ENCODE measurements around the gene SLC16A4.

The SLC16A4 gene

DNA sequence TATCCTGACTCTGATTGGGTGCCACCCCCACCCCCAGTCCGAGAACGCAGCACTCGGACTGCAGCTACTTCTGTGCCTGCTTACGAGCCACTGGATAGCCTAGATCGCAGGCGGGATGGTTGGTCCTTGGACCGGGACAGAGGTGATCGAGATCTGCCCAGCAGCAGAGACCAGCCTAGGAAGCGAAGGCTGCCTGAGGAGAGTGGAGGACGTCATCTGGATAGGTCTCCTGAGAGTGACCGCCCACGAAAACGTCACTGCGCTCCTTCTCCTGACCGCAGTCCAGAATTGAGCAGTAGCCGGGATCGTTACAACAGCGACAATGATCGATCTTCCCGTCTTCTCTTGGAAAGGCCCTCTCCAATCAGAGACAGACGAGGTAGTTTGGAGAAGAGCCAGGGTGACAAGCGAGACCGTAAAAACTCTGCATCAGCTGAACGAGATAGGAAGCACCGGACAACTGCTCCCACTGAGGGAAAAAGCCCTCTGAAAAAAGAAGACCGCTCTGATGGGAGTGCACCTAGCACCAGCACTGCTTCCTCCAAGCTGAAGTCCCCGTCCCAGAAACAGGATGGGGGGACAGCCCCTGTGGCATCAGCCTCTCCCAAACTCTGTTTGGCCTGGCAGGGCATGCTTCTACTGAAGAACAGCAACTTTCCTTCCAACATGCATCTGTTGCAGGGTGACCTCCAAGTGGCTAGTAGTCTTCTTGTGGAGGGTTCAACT lies 49.5 kb downstream of the SLC16A4 start:
- H3K27ac ChIP-seq (ENCODE audit: low read length), result no peak overlapping the region
- H3K27me3 ChIP-seq (ENCODE audit: control insufficient read depth in 1 of 2, insufficient read depth in 2 of 2, low read length in 2 of 2), result no peaks in the 10 kb centered on the region
- peak overlapping the region; percentile 47 to 93 for H3K4me3 ChIP-seq (ENCODE audit: low read length in 2 of 2)

DNA sequence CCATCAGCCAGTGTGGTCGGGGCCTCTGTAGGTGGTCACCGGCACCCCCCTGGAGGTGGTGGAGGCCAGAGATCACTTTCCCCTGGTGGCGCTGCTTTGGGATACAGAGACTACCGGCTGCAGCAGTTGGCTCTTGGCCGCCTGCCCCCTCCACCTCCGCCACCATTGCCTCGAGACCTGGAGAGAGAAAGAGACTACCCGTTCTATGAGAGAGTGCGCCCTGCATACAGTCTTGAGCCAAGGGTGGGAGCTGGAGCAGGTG lies 50.7 kb downstream of the SLC16A4 start:
- Histone ChIP-seq H3K27ac (ENCODE audit: low read length) (peak overlapping the region; percentile 96), H3K4me1 (ENCODE audit: control insufficient read depth, insufficient read depth, low read length) (peaks cover 36% of the 10 kb centered on the region), H3K9me3 (ENCODE audit: control insufficient read depth in 2 of 2, low read length in 2 of 2) (no peaks in the 10 kb centered on the region), H3K4me3 (ENCODE audit: low read length in 2 of 2) (peak overlapping the region; percentile 93 to 98), H3K27me3 (ENCODE audit: control insufficient read depth in 1 of 2, insufficient read depth in 2 of 2, low read length in 2 of 2) (no peaks in the 10 kb centered on the region), H3K9ac (ENCODE audit: low read length in 2 of 2) (peak overlapping the region; percentile 86 to 87), H3K36me3 (ENCODE audit: control insufficient read depth in 2 of 2, insufficient read depth in 2 of 2, low read length in 2 of 2) (peaks cover 12 to 27% of the 10 kb centered on the region in 2 donors)

More for the DNA sequence above, 49.5 kb downstream of the SLC16A4 start:
- Histone ChIP-seq H3K9me3 (ENCODE audit: control insufficient read depth in 2 of 2, low read length in 2 of 2) (no peaks in the 10 kb centered on the region), H3K9ac (ENCODE audit: low read length in 2 of 2) (peak overlapping the region in 1 of 2 donors; percentile 14), H3K4me1 (ENCODE audit: control insufficient read depth, insufficient read depth, low read length) (peaks cover 36% of the 10 kb centered on the region), H3K36me3 (ENCODE audit: control insufficient read depth in 2 of 2, insufficient read depth in 2 of 2, low read length in 2 of 2) (peaks cover 12 to 27% of the 10 kb centered on the region in 2 donors)

- Histone ChIP-seq H3K27me3 (ENCODE audit: control insufficient read depth in 1 of 2, insufficient read depth in 2 of 2, low read length in 2 of 2) (no peaks in the 10 kb centered on the region), H3K4me1 (ENCODE audit: control insufficient read depth, insufficient read depth, low read length) (peaks cover 36% of the 10 kb centered on the region), H3K9ac (ENCODE audit: low read length in 2 of 2) (peak overlapping the region; percentile 86 to 87), H3K4me3 (ENCODE audit: low read length in 2 of 2) (peak overlapping the region; percentile 93 to 98), H3K36me3 (ENCODE audit: control insufficient read depth in 2 of 2, insufficient read depth in 2 of 2, low read length in 2 of 2) (peaks cover 12 to 27% of the 10 kb centered on the region in 2 donors), H3K27ac (ENCODE audit: low read length) (peak overlapping the region; percentile 96), H3K9me3 (ENCODE audit: control insufficient read depth in 2 of 2, low read length in 2 of 2) (no peaks in the 10 kb centered on the region)
Observed at GRCh38 chr1:110339407-110340206, 51.2 kb downstream of the SLC16A4 start.

DNA sequence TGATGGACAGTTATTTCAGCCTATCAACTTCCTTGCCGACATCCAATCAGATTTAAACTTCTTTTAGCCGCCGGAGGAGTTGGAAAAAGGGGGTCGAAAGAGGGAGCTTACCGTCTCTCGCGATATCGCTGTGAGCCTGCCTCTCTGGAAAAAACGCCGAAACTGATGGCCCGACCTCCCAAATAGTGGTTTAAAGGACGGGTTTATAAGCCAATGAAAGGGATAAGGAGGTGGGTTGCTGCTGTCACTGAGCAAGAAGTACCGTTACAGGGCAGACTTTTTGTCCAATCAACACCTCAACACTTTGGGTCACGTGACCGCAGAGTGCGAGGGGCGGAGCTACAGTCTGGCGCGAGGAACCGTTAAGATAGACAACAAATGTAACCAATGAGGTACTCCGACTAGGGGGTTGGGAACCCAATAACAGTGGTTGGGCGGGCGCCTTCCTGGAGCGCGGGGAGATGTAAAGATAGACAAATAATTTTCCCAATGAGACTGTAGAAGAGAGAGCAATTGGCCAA lies 51.9 kb downstream of the SLC16A4 start, which contains the start of gene RBM15:
Gene RBM15 (plus strand): TSS at position 492 of the 521 bp plus-strand sequence. CDS start 29 bp downstream, at position 521.
- Histone ChIP-seq H3K9me3 (ENCODE audit: control insufficient read depth in 2 of 2, low read length in 2 of 2) (no peaks in the 10 kb centered on the region), H3K36me3 (ENCODE audit: control insufficient read depth in 2 of 2, insufficient read depth in 2 of 2, low read length in 2 of 2) (peaks cover 12 to 22% of the 10 kb centered on the region in 2 donors), H3K27ac (ENCODE audit: low read length) (peak within 1 kb of the TSS; percentile 96), H3K9ac (ENCODE audit: low read length in 2 of 2) (peak within 1 kb of the TSS; percentile 89 to 96), H3K4me1 (ENCODE audit: control insufficient read depth, insufficient read depth, low read length) (peaks cover 35% of the 10 kb centered on the region), H3K4me3 (ENCODE audit: low read length in 2 of 2) (peak within 1 kb of the TSS; percentile 93 to 98), H3K27me3 (ENCODE audit: control insufficient read depth in 1 of 2, insufficient read depth in 2 of 2, low read length in 2 of 2) (no peaks in the 10 kb centered on the region)

DNA sequence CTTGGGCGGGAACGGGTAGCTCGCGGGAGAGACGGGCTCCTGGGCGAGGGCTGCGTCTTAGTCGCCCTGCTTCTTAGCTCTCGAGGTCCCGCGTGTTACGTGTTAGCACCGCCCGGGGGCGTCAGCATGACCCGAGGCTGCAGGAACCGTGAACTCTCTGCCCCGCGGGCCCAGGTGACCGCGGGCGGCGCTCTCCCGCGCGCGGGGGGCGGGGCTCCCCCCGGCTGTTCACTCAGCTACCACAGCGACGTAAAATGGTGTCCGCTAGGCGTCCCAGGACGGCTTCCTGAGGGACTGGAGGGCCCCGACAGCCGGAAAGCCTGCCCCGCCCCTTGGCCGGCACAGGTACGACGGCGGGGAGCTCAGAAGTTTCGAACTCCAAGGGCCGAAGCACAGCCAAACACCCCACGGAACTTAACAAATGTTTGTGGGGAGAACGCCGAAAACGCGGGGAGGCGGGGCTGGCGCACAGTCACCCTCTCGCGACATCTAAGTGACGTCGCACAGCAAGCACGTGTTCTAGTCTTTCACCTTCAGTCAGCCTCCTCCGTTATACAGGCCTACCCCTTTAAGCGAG lies 52.4 kb downstream of the SLC16A4 start:
- H3K4me3 ChIP-seq (ENCODE audit: low read length in 2 of 2), result peak overlapping the region; percentile 87 to 98
- peak overlapping the region; percentile 89 to 96 for H3K9ac ChIP-seq (ENCODE audit: low read length in 2 of 2)
- no peaks in the 10 kb centered on the region for H3K9me3 ChIP-seq (ENCODE audit: control insufficient read depth in 2 of 2, low read length in 2 of 2)
- no peaks in the 10 kb centered on the region for H3K27me3 ChIP-seq (ENCODE audit: control insufficient read depth in 1 of 2, insufficient read depth in 2 of 2, low read length in 2 of 2)
- peak overlapping the region; percentile 96 for H3K27ac ChIP-seq (ENCODE audit: low read length)
- H3K36me3 ChIP-seq (ENCODE audit: control insufficient read depth in 2 of 2, insufficient read depth in 2 of 2, low read length in 2 of 2), result peaks cover 12 to 17% of the 10 kb centered on the region in 2 donors
- peaks cover 31% of the 10 kb centered on the region for H3K4me1 ChIP-seq (ENCODE audit: control insufficient read depth, insufficient read depth, low read length)

DNA sequence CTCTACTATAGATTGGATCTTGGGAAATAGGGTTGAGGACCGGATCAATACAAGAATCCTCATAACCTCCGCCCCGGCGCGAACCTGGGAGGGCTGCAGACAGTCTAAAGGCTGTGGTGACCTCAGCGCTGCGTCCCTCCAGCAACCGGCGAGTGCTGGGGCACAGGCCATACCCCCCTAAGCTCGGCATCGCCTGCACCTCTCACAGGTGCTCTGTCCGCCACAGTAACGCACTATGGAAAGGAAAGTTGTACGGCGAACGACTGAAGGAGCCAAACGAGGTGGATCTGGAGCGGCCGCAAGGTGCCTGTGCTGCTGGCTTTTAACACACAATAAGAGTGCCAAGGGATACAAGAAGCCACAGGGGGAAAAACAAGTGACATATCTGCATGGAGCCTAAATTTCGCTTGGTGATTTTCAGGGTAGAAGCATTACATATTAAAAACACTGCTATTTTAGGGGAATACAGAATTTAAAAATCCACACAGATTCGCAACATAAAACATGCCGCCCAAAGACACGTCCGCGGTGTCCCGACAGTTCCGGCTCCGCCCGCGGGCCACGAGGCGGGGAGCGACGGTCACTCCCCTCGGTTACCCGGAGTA lies 53.0 kb downstream of the SLC16A4 start:
- Histone ChIP-seq H3K27ac (ENCODE audit: low read length) (peak overlapping the region; percentile 96), H3K36me3 (ENCODE audit: control insufficient read depth in 2 of 2, insufficient read depth in 2 of 2, low read length in 2 of 2) (peaks cover 12 to 16% of the 10 kb centered on the region in 2 donors), H3K4me3 (ENCODE audit: low read length in 2 of 2) (peak overlapping the region; percentile 87 to 98), H3K9me3 (ENCODE audit: control insufficient read depth in 2 of 2, low read length in 2 of 2) (no peaks in the 10 kb centered on the region), H3K27me3 (ENCODE audit: control insufficient read depth in 1 of 2, insufficient read depth in 2 of 2, low read length in 2 of 2) (no peaks in the 10 kb centered on the region), H3K4me1 (ENCODE audit: control insufficient read depth, insufficient read depth, low read length) (peaks cover 31% of the 10 kb centered on the region), H3K9ac (ENCODE audit: low read length in 2 of 2) (peak overlapping the region; percentile 89 to 96)

- Histone ChIP-seq H3K9ac (ENCODE audit: low read length in 2 of 2) (no peak overlapping the region), H3K4me1 (ENCODE audit: control insufficient read depth, insufficient read depth, low read length) (peaks cover 24% of the 10 kb centered on the region), H3K9me3 (ENCODE audit: control insufficient read depth in 2 of 2, low read length in 2 of 2) (no peaks in the 10 kb centered on the region), H3K36me3 (ENCODE audit: control insufficient read depth in 2 of 2, insufficient read depth in 2 of 2, low read length in 2 of 2) (peaks cover 5 to 8% of the 10 kb centered on the region in 2 donors), H3K27me3 (ENCODE audit: control insufficient read depth in 1 of 2, insufficient read depth in 2 of 2, low read length in 2 of 2) (no peaks in the 10 kb centered on the region), H3K4me3 (ENCODE audit: low read length in 2 of 2) (no peak overlapping the region), H3K27ac (ENCODE audit: low read length) (no peak overlapping the region)
Observed at GRCh38 chr1:110336300-110337039, 54.4 kb downstream of the SLC16A4 start.

DNA sequence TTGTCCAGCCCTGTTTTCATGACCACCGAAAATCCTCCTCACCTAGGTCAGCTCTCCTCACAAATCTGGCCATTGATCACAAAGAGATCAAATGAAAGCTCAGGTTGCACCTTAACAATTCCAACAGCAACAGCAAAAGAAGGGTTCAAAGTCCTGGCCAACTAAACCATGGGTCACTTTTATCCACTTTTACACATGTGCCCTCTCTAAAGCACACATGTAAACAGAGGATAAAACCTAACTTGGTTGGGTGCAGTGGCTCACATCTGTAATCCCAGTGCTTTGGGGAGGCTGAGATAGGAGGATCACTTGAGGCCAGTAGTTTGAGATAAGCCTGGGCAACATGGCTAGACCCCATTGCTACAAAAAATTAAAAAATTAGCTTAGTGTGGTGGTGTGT lies 55.6 kb downstream of the SLC16A4 start:
- Histone ChIP-seq H3K4me3 (ENCODE audit: low read length in 2 of 2) (no peak overlapping the region), H3K9ac (ENCODE audit: low read length in 2 of 2) (no peak overlapping the region), H3K27me3 (ENCODE audit: control insufficient read depth in 1 of 2, insufficient read depth in 2 of 2, low read length in 2 of 2) (no peaks in the 10 kb centered on the region), H3K4me1 (ENCODE audit: control insufficient read depth, insufficient read depth, low read length) (peaks cover 12% of the 10 kb centered on the region), H3K36me3 (ENCODE audit: control insufficient read depth in 2 of 2, insufficient read depth in 2 of 2, low read length in 2 of 2) (no peaks in the 10 kb centered on the region), H3K9me3 (ENCODE audit: control insufficient read depth in 2 of 2, low read length in 2 of 2) (no peaks in the 10 kb centered on the region), H3K27ac (ENCODE audit: low read length) (no peak overlapping the region)

DNA sequence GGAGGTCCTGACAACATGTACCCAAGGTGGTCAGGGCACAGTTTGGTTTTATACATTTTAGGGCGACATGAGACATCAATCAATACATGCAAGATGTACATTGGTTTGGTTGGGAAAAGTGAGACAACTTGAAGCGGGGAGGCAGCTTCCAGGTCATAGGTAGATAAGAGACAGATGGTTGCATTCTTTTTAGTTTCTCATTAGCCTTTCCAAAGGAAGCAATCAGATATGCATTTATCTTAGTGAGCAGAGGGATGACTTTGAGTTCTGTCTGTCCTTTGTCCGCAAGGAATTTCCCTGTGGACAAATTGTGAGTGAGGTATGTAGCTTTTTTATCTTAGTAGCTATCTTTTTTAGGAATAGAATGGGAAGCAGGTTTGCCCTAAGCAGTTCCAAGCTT lies 62.1 kb downstream of the SLC16A4 start:
- Histone ChIP-seq H3K36me3 (ENCODE audit: control insufficient read depth in 2 of 2, insufficient read depth in 2 of 2, low read length in 2 of 2) (no peaks in the 10 kb centered on the region), H3K4me1 (ENCODE audit: control insufficient read depth, insufficient read depth, low read length) (no peaks in the 10 kb centered on the region), H3K27me3 (ENCODE audit: control insufficient read depth in 1 of 2, insufficient read depth in 2 of 2, low read length in 2 of 2) (no peaks in the 10 kb centered on the region), H3K9me3 (ENCODE audit: control insufficient read depth in 2 of 2, low read length in 2 of 2) (no peaks in the 10 kb centered on the region), H3K27ac (ENCODE audit: low read length) (no peak overlapping the region), H3K4me3 (ENCODE audit: low read length in 2 of 2) (no peak overlapping the region), H3K9ac (ENCODE audit: low read length in 2 of 2) (no peak overlapping the region)

DNA sequence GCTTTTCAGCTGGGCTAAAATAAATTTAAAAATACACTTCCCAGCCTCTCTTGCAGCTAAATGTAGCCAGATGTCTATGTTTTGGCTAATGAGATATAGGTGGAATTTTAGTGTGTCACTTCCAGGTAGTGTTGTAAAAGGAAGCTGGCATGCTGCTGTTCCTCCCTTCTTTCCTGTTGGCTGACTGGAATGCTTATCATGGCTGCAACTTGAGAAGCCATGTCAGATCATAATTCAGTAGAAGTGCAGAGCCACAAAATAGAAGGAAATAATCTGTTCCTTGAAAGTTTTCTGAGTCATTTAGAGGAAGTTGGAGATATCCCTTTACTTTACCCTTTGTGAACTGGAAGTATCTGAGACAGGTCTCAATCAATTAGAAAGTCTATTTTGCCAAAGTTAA lies 62.6 kb downstream of the SLC16A4 start:
- no peaks in the 10 kb centered on the region for H3K27me3 ChIP-seq (ENCODE audit: control insufficient read depth in 1 of 2, insufficient read depth in 2 of 2, low read length in 2 of 2)
- no peak overlapping the region for H3K9ac ChIP-seq (ENCODE audit: low read length in 2 of 2)
- H3K36me3 ChIP-seq (ENCODE audit: control insufficient read depth in 2 of 2, insufficient read depth in 2 of 2, low read length in 2 of 2), result no peaks in the 10 kb centered on the region
- H3K4me1 ChIP-seq (ENCODE audit: control insufficient read depth, insufficient read depth, low read length), result no peaks in the 10 kb centered on the region
- H3K27ac ChIP-seq (ENCODE audit: low read length), result no peak overlapping the region
- H3K4me3 ChIP-seq (ENCODE audit: low read length in 2 of 2), result no peak overlapping the region
- H3K9me3 ChIP-seq (ENCODE audit: control insufficient read depth in 2 of 2, low read length in 2 of 2), result no peaks in the 10 kb centered on the region

Measured in stomach smooth muscle (tissue), 2 donors.